Fibroblast of mammary gland (primary cell): Measurements from ENCODE around the gene ADI1.

Source experiments
- DNase-seq: peaks from one replicate; pipeline ENCODE4 v3.0.0-alpha.2; 2010; ENCODE audit warnings: low read depth
- H3K4me3 ChIP-seq: 2 replicates; pipeline ENCODE4 v1.5.1; 2011; ENCODE audit warnings: low read depth, mild to moderate bottlenecking, low read length, moderate library complexity; ENCODE audit not compliant: control insufficient read depth
- TF ChIP-seq, protein P1 (sequence below): conservative IDR thresholded peaks from 2 replicates; pipeline ENCODE4 v1.5.1; 2011; ENCODE audit warnings: low read depth, low read length, inconsistent platforms; ENCODE audit not compliant: control insufficient read depth, insufficient read depth

The ADI1 gene

DNA sequence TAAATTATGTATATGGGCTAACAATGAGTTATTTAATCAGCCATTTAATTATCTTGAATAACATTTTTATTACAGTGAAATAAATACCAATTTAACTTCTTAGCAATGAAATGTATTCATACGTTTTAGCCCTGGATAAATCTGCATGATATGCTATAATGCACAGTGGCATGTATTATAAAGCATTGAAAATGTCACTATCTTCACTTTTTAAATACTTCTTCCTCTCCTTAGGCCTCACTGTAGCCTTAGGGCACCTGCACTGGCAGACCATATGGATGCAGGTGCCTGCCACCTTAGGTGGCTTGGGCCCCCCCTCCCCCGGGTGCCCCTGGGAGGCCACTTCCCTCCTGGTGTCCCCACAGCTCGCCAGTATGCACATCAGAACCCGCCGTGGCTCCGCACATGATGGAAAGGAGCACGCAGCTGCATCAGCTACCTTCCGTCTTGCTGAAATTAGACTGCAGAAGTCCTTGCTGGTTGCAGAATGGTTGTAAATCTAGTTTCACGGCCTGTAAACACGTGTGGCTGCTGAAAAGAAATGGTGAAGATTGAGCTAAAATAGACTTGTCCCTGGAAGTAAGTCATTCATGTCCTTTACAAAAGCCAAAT lies 56.7 kb downstream of the ADI1 start:
- TF ChIP-seq, protein P1, sequence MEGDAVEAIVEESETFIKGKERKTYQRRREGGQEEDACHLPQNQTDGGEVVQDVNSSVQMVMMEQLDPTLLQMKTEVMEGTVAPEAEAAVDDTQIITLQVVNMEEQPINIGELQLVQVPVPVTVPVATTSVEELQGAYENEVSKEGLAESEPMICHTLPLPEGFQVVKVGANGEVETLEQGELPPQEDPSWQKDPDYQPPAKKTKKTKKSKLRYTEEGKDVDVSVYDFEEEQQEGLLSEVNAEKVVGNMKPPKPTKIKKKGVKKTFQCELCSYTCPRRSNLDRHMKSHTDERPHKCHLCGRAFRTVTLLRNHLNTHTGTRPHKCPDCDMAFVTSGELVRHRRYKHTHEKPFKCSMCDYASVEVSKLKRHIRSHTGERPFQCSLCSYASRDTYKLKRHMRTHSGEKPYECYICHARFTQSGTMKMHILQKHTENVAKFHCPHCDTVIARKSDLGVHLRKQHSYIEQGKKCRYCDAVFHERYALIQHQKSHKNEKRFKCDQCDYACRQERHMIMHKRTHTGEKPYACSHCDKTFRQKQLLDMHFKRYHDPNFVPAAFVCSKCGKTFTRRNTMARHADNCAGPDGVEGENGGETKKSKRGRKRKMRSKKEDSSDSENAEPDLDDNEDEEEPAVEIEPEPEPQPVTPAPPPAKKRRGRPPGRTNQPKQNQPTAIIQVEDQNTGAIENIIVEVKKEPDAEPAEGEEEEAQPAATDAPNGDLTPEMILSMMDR, result no peak
- H3K4me3 ChIP-seq, result no peak overlapping the region
- DNase-seq, result no peak

DNA sequence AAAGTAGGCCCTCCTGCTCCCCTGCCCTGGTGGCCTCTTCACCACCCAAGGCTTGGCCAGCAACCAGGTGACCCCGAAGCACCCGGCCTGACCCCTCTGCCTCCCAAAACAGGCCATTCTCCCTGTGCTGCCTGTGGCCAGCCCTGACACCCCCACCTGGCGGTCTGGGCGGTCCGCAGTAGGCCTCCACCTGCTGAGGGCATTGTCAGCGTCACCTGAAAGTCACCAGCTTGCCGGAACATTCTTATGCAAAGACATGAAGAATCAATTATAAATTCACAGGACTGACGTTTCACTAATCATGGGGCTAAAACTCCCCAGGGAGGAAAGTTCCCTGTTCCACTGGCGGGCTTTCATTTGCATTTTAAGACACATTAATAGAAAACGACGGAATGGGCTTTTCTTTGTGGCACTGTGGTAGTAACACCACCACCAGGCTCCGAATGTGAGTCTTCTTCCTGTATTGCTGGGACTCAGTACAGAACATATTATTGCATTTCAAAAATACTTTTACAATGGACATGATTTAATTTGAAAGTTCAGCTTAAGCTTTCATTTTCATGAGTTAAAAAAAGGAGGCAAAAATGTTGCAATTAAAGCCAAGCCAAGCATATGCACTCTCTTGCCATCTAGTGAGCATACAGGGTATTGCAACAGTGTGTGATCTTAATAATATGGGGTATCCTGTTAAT lies 57.4 kb downstream of the ADI1 start:
- peak; percentile 77 for DNase-seq
- TF ChIP-seq, protein P1, result peak; percentile 98
- no peak overlapping the region for H3K4me3 ChIP-seq

GRCh38 chr2:3460831-3461800 lies 58.2 kb downstream of the ADI1 start:
- no peak overlapping the region for H3K4me3 ChIP-seq
- TF ChIP-seq, protein P1, result no peak
- DNase-seq, result no peak

DNA sequence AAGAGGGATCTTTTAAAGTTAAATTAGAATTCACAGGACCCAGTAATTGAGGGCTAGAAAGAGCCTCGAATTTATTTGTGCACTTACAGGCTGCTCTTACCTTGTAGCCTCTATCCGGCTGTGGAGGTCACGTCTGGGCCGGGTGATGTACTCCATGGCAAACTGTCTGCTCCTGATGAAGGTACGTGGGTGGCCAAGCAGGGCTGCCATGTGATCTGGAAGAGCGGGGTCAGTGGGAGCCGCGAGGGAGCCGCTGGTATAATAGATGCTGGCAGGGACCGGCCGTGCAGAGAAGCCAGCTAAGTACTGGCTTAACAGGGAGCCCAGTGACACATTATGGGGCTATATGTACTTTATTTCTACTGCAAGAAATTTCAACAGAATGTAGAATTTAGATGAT lies 59.2 kb downstream of the ADI1 start:
- DNase-seq, result no peak
- TF ChIP-seq, protein P1, result no peak
- H3K4me3 ChIP-seq, result no peak overlapping the region

- TF ChIP-seq, protein P1, result no peak
- no peak overlapping the region for H3K4me3 ChIP-seq
- DNase-seq, result no peak
Observed at GRCh38 chr2:3459185-3460015, 59.9 kb downstream of the ADI1 start.
